Right ventricle myocardium inferior (tissue), 1 donor: ENCODE data around the gene CALCOCO1. TPM values are rescaled to one million over a fixed set of nuclear protein-coding genes. Genes with fewer than 3 reads are reported as not detected.

ENCODE experiments used
- ATAC-seq: fragments of 200-7000 bp; cut with Tn5 transposase; one replicate; pipeline ENCODE4 v1.9.1; 2020; ENCODE audit warnings: mild to moderate bottlenecking, moderate library complexity
- DNase-seq: peaks from one replicate; pipeline ENCODE4 v3.0.0; 2021; ENCODE audit errors: missing footprints
- intact Hi-C: fragments of 100-400 bp; cut with DNase I; formaldehyde crosslinking; loops from one replicate; pipeline ENCODE4 v1.11.0; 2022
- total RNA-seq: library from RNA; stranded (reverse); fragmentation: NEBNext Ultra II Directional; extraction: Animal tissue kit (Norgen Biotek cat#: 25700); gene quantifications from one replicate; pipeline ENCODE4 v1.2.1, GENCODE V29; 2021
- donor health status: DM: no; HTN: yes; CAD: no; lungs with severe emphysema.

The CALCOCO1 gene
- total RNA-seq, 1 donor from 2014 or later = 186 TPM

- intact Hi-C loops = loop anchor here (5.0 kb wide), 1 partner anchor 433 kb away; the partner anchor contains the start of gene SMUG1
- no peak for DNase-seq
- ATAC-seq = no peak
These were observed 27.5 kb upstream of the CALCOCO1 start for GRCh38 chr12:53754633-53755264.

GRCh38 chr12:53754188-53754585, 26.9 kb upstream of the CALCOCO1 start:
- DNase-seq (no peak), ATAC-seq (no peak)
- intact Hi-C loops = loop anchor here (5.0 kb wide), 1 partner anchor 433 kb away; the partner anchor contains the start of gene SMUG1

- DNase-seq (no peak), ATAC-seq (no peak)
- intact Hi-C loops = loop anchor here (5.0 kb wide), 1 partner anchor 435 kb away; the partner anchor contains the start of gene SMUG1
These were observed 25.4 kb upstream of the CALCOCO1 start for GRCh38 chr12:53752621-53753020.

- intact Hi-C loops = loop anchor here (5.0 kb wide), 1 partner anchor 435 kb away; the partner anchor contains the start of gene SMUG1
- peak; percentile 4 for ATAC-seq
- no peak for DNase-seq
These were observed 24.9 kb upstream of the CALCOCO1 start for GRCh38 chr12:53752192-53752601.

DNA sequence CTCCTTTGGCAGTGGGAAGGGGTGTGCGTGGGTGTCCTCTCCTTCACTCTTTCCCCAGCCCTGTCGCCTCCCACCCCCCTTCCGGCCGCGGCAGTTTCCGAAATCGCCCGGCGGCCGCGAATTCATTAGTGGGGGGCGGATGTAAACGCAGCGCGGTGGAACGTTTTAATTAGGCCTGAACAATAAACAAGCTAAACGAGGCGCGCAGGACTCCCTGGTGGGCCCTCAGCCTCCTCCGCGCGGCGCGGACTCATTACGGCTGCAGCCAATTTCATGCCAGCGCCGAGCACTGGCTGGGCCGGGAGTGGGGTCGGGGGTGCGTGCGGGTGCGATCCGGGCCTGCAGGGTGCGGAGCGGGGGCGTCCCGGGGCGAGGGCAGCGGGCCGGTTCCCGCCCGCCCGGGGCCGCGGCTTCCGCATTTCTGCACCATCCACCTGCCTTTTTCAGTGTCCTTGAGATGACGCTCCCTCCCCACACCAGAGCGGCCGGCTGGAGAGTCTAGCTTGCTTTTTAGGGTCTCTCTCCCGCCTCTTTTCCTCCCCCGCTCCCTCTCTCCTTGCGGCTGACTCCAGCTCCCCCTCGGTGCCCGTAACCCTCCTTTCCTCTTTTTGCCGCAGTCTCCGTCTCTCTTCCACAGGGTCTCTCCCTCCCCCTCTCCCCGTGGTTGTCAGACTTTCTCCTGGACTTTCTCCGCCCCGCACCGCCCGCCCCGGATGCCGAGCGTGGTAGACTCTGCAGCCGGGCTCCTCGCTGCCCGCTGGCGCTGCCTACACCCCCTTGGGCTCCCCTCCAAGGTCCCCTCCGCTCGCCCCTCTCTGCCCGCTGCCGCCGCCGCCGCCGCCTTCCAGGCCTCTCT, 24.3 kb upstream of the CALCOCO1 start, which contains the start of gene CISTR:
TSS of gene CISTR (minus strand) at position 644 of the 856 bp plus-strand sequence.
- intact Hi-C loops = loop anchor here (5.0 kb wide), 1 partner anchor 436 kb away; the partner anchor contains the start of gene SMUG1
- peak; percentile 39 for ATAC-seq
- DNase-seq = no peak

DNA sequence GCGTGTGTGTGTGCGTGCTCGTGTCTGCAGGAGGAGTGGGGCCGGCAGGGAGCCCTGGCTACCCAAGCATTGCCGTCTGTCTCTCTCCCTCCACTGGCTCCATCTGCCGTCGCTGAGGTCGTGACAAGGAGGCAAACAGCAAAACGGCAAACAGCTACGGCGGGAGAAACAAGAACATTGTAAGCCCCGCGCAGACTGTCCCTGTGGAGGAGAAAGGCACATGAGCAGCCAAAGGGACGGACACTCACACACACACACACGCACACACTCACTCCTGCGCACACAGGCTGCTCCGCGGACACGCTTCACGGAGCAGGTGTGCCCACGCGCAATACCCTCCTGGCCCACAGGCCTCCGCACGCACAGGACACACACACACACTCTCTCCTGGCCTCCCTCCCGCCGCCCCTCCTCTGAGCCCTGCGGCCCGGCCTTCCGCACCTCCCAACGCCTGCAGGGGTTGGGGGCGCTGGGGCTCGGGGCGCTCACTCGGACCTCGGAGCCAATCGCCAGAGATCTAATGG, 23.6 kb upstream of the CALCOCO1 start:
- intact Hi-C loops = loop anchor here (5.0 kb wide), 1 partner anchor 436 kb away; the partner anchor contains the start of gene SMUG1
- no peak for DNase-seq
- peak; percentile 26 for ATAC-seq

DNA sequence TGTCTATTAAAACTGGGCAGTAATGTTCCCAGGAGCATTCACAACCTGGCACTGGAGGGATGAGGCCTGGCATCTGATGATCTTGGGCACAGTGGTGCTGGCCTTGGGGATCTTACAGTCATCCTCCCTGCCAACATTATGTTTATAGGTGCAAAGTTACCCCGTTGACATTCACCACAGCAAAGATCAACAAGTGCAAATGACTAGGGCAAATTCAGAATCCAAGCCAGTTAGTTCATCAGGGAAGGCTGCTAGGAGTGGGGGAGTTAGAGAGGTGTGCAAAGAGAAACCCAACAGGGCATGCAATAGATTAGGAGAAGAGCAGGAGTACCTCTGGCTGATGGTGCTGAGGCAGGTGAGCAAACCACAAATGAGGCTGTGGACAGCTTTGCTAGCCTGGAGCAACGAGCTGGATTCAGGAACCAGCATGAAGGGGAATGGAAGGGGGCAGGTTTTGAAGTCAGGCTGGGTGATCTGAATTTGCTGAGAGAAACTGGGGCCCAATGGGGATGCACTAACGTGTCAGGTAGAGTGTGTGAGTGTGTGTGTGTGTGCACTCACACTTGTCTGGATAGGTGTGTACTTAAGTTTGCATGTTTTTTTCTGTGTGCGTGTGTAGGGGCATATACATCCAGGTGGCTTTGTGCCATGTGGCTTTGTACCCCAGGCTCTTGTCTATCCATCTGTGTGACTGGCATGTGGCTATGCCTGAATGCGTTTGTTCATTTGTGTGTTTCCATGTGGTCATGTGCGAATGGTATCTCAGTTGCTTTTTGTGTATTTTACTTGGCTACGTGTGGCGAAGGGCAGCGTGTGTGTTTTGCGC, 22.9 kb upstream of the CALCOCO1 start:
- no peak for DNase-seq
- no peak for ATAC-seq
- intact Hi-C loops = loop anchor here (5.0 kb wide), 2 partner anchors 208 to 437 kb away; partner anchors contain the start of gene SMUG1

GRCh38 chr12:53748072-53748840, 21.0 kb upstream of the CALCOCO1 start:
- intact Hi-C loops = loop anchor here (5.0 kb wide), 1 partner anchor 206 kb away; no protein-coding TSS in a partner anchor
- ATAC-seq (no peak), DNase-seq (no peak)

- intact Hi-C loops = loop anchor here (5.0 kb wide), 1 partner anchor 205 kb away; no protein-coding TSS in a partner anchor
- ATAC-seq = no peak
These were observed 19.8 kb upstream of the CALCOCO1 start for GRCh38 chr12:53747095-53747494.

GRCh38 chr12:53746592-53747092, 19.4 kb upstream of the CALCOCO1 start:
- intact Hi-C loops = loop anchor here (5.0 kb wide), 1 partner anchor 204 kb away; no protein-coding TSS in a partner anchor
- ATAC-seq = peak; percentile 90

More at GRCh38 chr12:53747095-53747494, 19.8 kb upstream of the CALCOCO1 start:
- no peak for DNase-seq

GRCh38 chr12:53744751-53745150, 17.5 kb upstream of the CALCOCO1 start:
- no peak for DNase-seq
- ATAC-seq = no peak
- intact Hi-C loops = loop anchor here (5.0 kb wide), 1 partner anchor 202 kb away; no protein-coding TSS in a partner anchor

More at GRCh38 chr12:53746592-53747092, 19.4 kb upstream of the CALCOCO1 start:
- DNase-seq = peak; percentile 96

DNA sequence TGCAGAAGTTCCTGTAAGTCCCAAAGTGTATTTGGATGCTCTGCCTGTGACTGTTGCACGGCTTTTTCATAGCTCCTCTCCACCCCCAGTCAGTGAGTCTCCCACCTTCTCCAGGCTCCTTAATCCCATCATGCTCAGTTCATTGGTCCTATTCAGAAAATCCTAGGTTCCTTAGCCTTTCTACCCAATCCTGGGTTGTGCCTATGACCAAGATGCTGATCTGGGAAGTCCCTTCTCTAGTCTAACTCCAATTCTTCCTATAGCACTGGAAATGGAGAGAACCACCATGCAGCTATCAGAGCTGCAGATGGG, 16.8 kb upstream of the CALCOCO1 start:
- intact Hi-C loops = no loop called here
- no peak for ATAC-seq

GRCh38 chr12:53743266-53744129, 16.2 kb upstream of the CALCOCO1 start:
- no peak for DNase-seq
- peak; percentile 45 for ATAC-seq
- intact Hi-C loops = loop anchor here (1.0 kb wide), 1 partner anchor 42 kb away; no protein-coding TSS in a partner anchor

More for the DNA sequence above, 16.8 kb upstream of the CALCOCO1 start:
- no peak for DNase-seq

DNA sequence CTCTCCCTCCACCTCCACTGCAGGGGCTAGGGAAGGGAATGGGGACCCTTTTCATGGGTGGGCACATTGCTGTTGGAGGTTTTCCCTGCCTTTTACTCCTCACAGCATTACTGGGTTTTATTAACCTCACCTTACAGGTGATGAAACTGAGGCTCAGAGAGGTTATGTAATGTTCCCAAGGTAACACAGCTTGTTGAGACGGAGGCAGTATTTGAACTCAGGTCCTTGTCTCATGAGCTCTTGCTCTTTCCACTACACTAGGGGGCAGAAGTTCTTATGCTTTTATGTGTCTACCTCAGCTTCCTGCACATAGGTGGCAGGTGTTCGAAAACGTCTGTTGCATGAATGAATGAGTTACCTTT, 12.9 kb upstream of the CALCOCO1 start:
- intact Hi-C loops = no loop called here
- DNase-seq = no peak
- ATAC-seq = no peak

- intact Hi-C loops = no loop called here
- DNase-seq (no peak), ATAC-seq (no peak)
These were observed 12.2 kb upstream of the CALCOCO1 start for GRCh38 chr12:53739214-53740129.
